SK-MEL-5 (cell line): ENCODE measurements around the gene IRAK2. TPM values are rescaled to one million over a fixed set of nuclear protein-coding genes. Genes with fewer than 3 reads are reported as not detected.
"Not testable (repeated sequence)": the region's sequence is repeated elsewhere in the genome, so short reads cannot be mapped to it uniquely, and the experiment has no call there.

Experiments
- DNase-seq: peaks from one replicate; pipeline ENCODE4 v3.0.0-alpha.2; 2016; ENCODE audit warnings: low read depth, low spot score
- in situ Hi-C: cut with HindIII; loops from 2 replicates; pipeline ENCODE4 v1.10.0; 2016; ENCODE audit warnings: low sequenced_read_pairs, high pct_unique_total_duplicates, low pct_unique_long_range_greater_than_20kb
- total RNA-seq: library from RNA; depleted of rRNA; stranded (reverse); fragments of >200 nt; shearing (Covaris generic); gene quantifications from 2 replicates; pipeline ENCODE4 v1.2.3, GENCODE V29; 2014

The IRAK2 gene
- total RNA-seq, 1 experiment from 2014 or later = 1.8 TPM

DNA sequence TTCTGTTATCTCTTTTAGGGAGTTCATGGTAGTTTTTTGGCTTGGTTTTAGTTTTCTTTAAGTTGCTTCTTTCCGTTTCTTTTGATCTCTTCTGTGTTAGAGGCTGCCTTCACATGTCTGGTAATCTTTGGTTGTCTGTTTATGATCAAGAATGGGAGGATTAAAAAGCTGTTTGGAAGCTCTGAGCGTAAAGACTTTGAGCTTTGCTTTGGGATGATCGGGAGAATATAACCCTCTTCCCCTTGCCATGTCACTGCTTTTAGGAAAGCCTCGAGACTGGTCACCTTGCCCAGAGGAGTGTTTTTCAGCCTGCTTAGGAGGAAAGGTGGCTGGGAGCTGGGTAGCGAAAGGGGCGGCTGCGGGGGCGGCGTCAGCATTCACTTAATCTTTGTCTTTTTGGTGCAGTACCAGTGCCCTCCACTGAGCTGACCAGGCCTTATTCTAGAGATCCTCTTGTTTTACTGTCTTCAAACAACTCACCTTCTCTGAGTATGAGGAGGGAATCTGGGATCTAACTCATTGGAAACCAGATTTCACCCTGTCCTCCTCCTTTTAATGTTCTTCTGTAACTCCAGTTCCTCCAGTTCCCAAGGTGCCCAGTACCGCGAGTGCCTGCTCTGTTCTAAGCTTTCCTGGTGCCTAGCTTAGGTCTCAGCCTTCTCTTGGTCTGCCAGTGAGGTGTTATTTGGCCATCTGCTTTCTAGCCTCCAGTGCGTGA lies 99.1 kb downstream of the IRAK2 start:
- in situ Hi-C loops = no loop called here
- peak; percentile 69 for DNase-seq

DNA sequence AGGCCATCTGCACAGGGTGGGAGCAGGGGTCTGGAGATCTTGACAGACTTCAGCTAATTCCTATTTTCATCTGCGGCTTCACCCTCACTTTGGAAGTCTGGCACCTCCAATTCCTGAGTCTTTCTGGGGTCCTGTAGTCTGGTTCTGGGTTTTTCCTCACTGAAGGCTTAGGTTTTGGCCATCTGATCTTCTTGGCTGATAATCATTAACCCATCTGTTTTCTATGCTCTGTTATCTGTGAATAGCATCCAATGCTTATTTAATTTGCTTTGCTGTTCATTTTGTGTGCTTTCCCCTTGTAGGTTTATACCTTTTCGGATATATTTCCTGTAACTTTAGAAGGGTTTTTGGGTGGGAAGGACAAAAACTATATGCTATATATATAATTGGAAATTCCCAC lies 101.1 kb downstream of the IRAK2 start:
- no peak for DNase-seq
- in situ Hi-C loops = no loop called here

DNA sequence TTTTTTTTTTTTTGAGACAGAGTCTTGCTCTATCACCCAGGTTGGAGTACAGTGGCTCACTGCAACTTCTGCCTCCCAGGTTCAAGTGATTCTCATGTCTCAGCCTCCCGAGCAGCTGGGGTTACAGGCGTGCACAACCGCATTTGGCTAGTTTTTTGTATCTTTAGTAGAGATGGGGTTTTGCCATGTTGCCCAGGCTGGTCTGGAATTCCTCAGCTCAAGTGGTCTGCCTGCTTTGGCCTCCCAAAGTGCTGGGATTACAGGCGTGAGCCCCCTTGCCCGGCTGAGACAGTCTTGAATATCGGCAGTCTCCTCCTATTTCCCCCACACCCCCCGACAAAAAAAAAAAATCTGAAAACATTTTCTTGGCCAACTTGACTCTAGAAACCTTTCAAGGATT lies 102.2 kb downstream of the IRAK2 start:
- in situ Hi-C loops, DNase-seq: not testable (repeated sequence)

DNA sequence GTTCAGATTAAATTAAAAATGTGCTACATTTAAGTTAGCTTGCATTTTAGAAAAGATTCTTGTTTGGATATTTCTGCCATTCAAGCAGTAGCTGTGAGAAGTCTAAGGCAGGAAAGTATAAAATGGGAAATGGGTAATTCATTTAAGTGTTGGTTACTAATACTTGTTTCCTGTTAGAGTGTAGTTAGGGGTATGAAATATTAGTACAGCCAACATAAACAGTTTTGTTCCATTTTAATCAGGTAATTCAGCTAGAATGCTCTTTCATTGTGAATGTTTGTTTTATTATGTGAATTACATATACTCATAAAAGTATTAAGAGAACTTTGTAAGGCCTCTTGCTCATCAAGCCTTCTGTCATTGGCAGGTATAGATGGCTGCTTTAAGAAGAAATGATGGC lies 103.4 kb downstream of the IRAK2 start:
- in situ Hi-C loops = no loop called here
- no peak for DNase-seq

DNA sequence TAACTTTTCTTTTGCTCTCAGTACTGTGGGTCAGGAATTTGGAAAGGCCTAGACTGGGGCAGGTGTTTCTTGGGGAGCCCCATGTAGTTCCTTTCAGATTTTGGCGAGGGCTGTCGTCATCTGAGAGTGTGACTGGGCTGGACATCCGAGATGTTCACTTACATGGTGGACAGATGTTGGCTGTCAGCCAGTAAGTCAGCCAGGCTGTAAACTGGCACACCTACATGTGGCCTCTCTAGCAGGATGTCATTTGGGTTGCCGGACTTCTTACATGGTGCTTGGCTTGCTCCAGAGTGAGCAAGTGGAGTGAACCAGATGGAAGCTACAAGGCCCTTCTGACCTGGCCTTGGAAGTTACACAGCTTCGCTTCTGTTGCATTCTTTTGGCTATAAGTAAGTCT lies 104.2 kb downstream of the IRAK2 start:
- in situ Hi-C loops = no loop called here
- no peak for DNase-seq

DNA sequence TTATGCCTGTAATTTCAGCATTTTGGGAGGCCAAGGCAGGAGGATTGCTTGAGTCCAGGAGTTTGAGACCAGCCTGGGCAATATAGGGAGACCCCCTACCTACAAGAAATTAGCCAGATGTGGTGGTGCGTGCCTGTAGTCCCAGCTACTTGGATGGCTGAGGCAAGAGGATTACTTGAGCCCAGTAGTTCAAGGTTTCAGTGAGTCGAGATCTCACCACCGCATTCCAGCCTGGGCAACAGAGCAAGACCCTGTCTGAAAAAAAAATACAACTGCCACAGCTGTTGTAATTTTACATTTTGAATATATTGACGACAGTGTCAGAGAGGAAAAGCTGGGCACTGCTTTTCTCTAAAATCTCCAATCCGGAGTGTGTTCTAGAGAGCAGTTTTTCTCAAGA lies 104.7 kb downstream of the IRAK2 start:
- in situ Hi-C loops = no loop called here
- no peak for DNase-seq

DNA sequence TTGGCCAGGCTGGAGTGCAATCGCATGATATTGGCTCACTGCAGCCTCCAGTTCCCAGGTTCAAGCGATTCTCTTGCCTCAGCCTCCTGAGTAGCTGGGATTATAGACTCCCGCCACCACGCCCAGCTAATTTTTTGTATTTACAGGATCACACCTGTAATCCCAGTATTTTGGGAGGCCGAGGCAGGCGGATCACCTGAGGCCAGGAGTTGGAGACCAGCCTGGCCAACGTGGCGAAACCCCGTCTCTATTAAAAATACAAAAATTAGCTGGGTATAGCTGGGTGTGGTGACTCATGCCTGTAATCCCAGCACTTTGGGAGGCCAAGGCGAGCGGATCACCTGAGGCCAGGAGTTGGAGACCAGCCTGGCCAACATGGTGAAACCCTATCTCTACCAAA lies 107.8 kb downstream of the IRAK2 start:
- in situ Hi-C loops, DNase-seq: not testable (repeated sequence)

DNA sequence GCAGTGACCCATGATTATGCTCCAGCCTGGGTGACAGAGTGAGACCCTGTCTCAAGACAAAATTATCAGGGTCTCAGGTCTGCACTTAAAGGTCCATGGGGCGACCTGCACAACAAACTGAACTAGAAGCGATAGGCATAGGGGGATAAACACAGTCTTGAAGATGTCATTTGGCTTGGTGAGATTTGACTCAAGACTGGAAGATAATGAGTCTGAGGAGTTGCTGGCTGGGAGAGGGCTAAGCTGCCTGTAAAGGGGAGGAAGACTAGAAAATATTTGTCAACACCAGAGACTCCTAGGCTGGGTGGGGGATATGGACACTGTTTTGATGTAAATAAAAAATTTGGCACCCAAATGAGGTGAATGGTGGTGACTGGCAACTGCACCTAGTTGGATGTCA lies 108.3 kb downstream of the IRAK2 start:
- in situ Hi-C loops = no loop called here
- no peak for DNase-seq

DNA sequence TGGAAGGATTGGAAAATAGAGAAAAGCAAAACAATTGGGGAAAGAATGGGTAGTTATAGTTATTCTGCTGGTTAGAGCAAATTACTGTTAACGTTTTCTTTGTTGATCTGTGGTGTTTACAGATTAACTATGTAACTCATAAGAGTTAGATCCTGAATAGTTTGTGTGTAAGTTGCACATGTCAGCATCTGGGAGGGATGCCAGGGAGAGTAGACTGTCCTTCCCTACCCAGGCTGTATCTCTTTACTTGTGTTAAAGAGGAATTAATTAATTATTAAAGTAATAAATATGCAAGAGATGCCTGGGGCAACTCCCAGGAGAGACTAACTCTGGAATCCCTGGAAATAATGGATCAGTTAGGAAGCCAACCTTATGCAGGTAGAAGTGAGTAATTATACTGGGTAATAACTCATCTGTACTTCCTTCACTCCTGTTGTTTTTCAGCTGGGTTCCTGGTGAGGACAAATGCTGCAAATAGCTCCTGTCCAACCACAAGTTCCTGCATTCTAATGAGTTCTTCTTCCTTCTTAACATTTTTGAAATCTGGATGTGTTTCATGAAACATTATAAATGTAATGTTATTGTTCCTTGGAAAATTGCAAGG lies 109.1 kb downstream of the IRAK2 start:
- no peak for DNase-seq
- in situ Hi-C loops = no loop called here

DNA sequence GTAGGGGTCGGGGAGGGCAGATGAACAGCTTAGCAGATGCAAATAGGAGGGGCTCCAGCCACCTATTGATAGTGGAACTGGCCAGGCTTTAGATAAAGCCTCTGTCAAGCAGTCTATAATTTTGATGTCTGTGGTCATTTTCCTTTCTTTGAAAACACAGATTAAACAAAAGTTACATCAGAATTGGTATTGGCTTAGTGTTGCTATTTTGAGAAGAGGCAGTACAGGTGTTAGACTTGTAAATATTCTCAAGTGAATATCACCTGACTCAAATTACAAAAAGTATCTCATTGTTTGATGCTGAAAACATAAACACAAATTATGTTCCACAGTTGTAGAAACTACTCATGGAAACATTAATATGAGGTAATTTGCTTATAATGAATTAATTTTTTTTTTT lies 109.9 kb downstream of the IRAK2 start:
- in situ Hi-C loops = no loop called here
- no peak for DNase-seq

DNA sequence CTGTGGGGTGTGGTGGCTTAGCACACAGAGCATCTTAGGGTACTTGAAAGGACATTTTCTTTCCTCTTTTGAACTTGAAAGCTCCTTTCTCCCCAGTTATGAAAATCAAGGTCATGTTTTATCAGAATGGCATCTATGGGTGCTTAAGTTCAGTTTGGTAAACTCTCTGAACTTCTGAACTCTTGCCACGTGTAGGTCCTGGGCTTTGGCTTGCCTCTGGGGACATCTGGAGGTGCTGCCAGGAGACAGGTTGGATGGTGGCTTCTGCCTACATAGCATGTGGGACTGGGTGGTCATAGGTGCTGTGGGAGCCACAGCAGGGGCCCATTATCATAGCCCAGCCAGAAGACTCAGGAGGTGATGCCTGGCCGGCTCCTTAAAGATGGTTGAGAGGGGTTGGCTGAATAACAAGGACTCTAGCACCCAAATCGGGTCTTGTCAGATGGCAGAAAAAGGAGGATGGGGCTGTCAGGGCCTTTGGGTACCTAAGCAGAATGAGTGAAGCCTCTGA lies 112.5 kb downstream of the IRAK2 start:
- in situ Hi-C loops = no loop called here
- no peak for DNase-seq

DNA sequence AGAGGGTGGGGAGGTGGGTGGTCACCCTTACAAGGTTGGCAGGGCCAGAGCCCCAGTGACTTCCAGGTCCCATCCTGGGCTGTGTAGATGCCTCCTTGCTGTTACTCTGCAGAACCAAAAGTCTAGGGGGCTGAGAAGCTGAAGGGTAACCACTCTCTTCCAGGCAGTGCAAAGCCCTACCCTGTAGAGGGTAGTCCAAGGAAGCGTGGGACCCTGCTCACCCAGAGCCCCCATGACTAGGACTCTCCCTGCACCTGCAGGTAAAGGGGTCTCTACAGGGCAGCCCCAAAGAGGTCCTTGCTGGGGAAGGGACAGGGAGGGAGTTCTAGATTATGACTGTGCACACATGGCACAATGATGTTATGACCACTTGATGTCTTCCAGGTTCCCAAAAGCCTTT lies 113.8 kb downstream of the IRAK2 start:
- in situ Hi-C loops = no loop called here
- no peak for DNase-seq

DNA sequence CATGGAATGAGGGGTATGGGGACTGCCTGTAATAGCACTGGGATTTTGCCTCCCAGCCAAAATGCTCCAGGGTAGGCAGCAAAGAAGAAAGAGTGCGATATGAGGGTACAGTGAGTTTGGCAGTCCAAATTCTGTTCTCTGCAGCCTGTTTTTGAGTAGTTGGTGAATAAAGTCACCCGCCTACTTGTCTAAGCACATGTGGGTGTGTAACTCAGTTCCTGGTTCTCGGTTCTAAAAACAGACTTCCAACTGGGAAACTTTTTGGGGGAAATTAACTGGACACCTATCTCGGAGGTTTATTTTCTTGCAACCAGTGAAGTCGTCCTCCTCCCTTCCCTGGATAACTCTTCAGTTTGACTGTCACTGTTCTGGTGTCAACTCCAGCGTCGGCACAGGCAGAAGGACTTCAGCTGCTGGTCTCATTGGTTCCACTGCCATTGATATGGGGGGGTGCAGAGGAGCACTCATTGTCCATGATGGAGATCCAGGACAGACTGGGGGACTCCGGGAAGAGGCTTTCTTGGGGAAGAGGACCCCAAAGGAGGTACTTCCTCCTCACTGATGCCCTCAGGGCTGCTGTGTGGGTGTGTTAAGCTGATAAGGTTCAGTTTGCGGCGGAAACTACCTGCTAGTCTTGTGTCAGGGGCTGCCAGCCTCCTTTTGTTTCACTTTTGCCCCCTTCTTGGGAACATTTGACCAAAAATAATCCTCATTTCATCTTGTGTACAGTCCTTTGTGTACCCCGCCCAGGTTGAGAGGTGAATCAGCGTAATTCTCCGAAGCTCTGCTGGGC lies 114.9 kb downstream of the IRAK2 start:
- in situ Hi-C loops = no loop called here
- no peak for DNase-seq

DNA sequence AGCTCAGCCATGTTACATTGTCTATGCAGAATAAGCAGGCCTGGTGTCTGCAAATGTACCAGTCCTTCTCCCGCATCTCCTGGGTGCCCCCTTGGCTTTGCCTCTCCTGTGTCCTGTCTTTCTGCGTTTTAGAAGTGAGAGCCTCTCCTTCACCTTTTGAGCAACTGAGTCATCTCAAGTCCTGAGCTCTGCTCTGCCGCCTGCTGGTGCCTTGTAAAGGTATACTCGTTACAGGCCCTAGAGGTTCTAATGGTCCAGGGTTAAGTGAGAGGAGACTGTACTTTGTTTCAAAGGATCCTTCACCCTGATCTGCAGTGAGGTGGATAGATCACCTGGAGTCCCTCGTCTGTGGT lies 115.4 kb downstream of the IRAK2 start:
- in situ Hi-C loops = no loop called here
- DNase-seq = peak; percentile 35

DNA sequence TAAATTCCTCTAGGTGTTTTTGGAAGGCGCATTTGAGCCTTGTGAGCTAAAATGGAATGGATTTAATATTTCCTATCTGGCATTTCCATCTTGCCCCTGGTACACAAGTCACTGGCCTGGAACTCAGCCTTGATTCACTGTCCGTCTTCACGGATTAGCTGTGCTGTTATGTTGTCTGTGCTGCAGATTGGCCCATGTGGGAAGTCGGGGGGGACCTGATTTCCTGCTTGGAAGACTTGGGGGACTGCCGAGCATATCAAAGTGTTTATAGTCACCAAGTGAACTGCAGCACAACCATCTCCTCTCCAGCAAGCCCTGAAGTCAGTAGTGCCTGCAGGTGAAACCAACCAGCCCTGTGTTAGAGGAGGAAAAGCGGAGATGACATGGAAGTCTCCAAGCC lies 115.9 kb downstream of the IRAK2 start:
- in situ Hi-C loops = no loop called here
- DNase-seq = no peak

DNA sequence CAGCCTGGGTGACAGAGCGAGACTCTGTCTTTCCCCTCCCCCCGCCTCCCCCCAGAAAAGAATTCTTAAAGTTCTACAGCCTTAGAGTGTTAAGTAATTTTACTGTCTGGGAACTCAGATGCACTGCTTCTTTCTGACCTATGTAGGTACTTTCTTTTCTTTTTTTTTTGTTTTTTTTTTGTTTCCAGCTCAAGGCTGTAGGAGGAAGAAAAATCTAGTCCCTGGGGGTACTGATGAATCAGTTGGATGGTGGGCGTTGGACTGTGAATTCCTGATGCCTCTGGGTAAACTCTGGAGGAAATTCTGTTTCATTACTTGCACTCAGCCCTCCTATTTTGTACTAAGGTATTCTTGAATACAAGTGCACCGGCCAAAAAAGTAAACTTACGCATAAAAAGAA lies 117.2 kb downstream of the IRAK2 start:
- in situ Hi-C loops = no loop called here
- DNase-seq = no peak

DNA sequence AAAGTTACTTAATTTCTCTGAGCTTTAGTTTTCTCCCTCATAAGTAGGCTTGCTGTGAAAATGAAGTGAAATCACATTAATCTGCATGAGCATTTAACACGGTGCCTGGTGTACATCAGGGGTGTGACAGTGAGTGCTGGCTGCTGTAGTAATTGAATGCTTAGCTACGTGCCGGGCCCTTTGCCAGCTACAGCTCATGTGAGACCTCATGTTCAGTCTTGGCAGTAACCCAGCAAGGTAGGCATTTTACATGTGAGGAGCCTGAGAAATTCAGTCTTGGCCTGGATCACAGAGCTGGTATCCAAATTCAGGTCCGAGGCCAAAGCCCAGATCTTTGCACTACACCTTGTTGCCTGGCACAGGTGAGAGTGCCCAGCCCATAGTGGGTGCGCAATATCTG lies 118.9 kb downstream of the IRAK2 start:
- DNase-seq = peak; percentile 48
- in situ Hi-C loops = no loop called here

DNA sequence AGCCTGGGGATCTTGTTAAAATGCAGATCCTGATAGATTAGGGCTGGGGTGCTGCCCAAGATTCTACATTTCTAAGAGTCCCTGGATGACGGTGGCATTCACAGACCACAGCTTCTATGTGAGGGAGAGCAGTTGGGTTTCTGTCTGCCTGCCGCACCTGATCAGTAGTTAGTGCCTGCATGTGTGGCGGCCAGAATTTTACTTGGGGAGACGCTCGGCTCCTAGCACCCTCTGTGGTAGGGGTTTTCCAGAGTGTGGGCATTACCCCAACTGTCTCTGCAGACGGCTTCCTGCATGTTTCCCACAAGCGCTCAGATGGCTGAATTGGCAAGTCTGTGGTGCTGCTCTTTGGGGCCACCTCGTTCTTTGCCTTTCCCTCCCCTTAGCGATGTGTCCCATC lies 119.8 kb downstream of the IRAK2 start:
- in situ Hi-C loops = no loop called here
- DNase-seq = no peak
